GM13976 (cell line): ENCODE results near the gene GFPT2.

Experiments
- DNase-seq: peaks from one replicate; pipeline ENCODE4 v3.0.0; 2012; ENCODE audit warnings: low spot score
- CTCF ChIP-seq: IDR thresholded peaks from 2 replicates; pipeline ENCODE4 v1.5.1; 2012; ENCODE audit warnings: borderline replicate concordance, mild to moderate bottlenecking; ENCODE audit not compliant: insufficient read depth; ENCODE audit errors: extremely low read depth, missing control alignments, control extremely low read depth
- in situ Hi-C: fragments of 300-500 bp; cut with MboI; formaldehyde crosslinking; loops from one replicate; pipeline ENCODE4 v1.12.0; 2022; ENCODE audit warnings: low sequenced_read_pairs, mixed read lengths, inconsistent platforms; ENCODE audit not compliant: unreplicated experiment

GFPT2 gene

GRCh38 chr5:180347702-180348101 is 5.4 kb downstream of the GFPT2 start:
- DNase-seq = no peak
- no peak for TF ChIP-seq CTCF
- in situ Hi-C loops = no loop called here

- no peak for DNase-seq
- in situ Hi-C loops = no loop called here
- TF ChIP-seq CTCF = no peak
These were observed 6.8 kb downstream of the GFPT2 start for GRCh38 chr5:180346358-180346757.

GRCh38 chr5:180345781-180346180 is 7.4 kb downstream of the GFPT2 start:
- DNase-seq = no peak
- TF ChIP-seq CTCF = no peak
- in situ Hi-C loops = no loop called here

GRCh38 chr5:180345186-180345585 is 8.0 kb downstream of the GFPT2 start:
- no peak for DNase-seq
- in situ Hi-C loops = no loop called here
- no peak for TF ChIP-seq CTCF

GRCh38 chr5:180344696-180344999 is 8.5 kb downstream of the GFPT2 start:
- no peak for TF ChIP-seq CTCF
- no peak for DNase-seq
- in situ Hi-C loops = no loop called here

- no peak for DNase-seq
- TF ChIP-seq CTCF = no peak
- in situ Hi-C loops = no loop called here
These were observed 9.1 kb downstream of the GFPT2 start for GRCh38 chr5:180343831-180344695.
